SH-SY5Y (cell line): ENCODE results near the gene FRMD5.

Experiments used
- GATA2 ChIP-seq: IDR thresholded peaks from 2 replicates; pipeline ENCODE4 v1.6.1; 2011; ENCODE audit warnings: mild to moderate bottlenecking, low read depth, low read length
- GATA3 ChIP-seq: IDR thresholded peaks from 2 replicates; pipeline ENCODE4 v1.6.1; 2011; ENCODE audit warnings: low read depth, mild to moderate bottlenecking, low read length, moderate library complexity

- TF ChIP-seq GATA2 (no peak), GATA3 (no peak)
Measured at GRCh38 chr15:43922021-43922420, 273.1 kb downstream of the FRMD5 start.
